ENCODE measurements around the gene ASTN2.

ASTN2 gene

GRCh38 chr9:117120061-117120460 lies 294.8 kb downstream of the ASTN2 start:
- no peak for TF ChIP-seq CTCF (conservative IDR thresholded peaks at IDR 0.05; ENCODE audit: low read depth, low read length)
- H3K4me3 ChIP-seq (ENCODE audit: low read length): no peak overlapping the region
- no peak for DNase-seq (ENCODE audit: low read depth)

GRCh38 chr9:117116084-117116483 lies 298.8 kb downstream of the ASTN2 start:
- no peak for DNase-seq (ENCODE audit: low read depth)
- H3K4me3 ChIP-seq (ENCODE audit: low read length): no peak overlapping the region
- TF ChIP-seq CTCF (conservative IDR thresholded peaks at IDR 0.05; ENCODE audit: low read depth, low read length): no peak

- DNase-seq (ENCODE audit: low read depth): no peak
- H3K4me3 ChIP-seq (ENCODE audit: low read length): no peak overlapping the region
- TF ChIP-seq CTCF (conservative IDR thresholded peaks at IDR 0.05; ENCODE audit: low read depth, low read length): no peak
These were observed 300.1 kb downstream of the ASTN2 start for GRCh38 chr9:117114768-117115167.

GRCh38 chr9:117104716-117105495 lies 310.0 kb downstream of the ASTN2 start:
- no peak for TF ChIP-seq CTCF (conservative IDR thresholded peaks at IDR 0.05; ENCODE audit: low read depth, low read length)
- DNase-seq (ENCODE audit: low read depth): no peak
- no peak overlapping the region for H3K4me3 ChIP-seq (ENCODE audit: low read length)

GRCh38 chr9:117104206-117104605 lies 310.7 kb downstream of the ASTN2 start:
- TF ChIP-seq CTCF (conservative IDR thresholded peaks at IDR 0.05; ENCODE audit: low read depth, low read length): no peak
- DNase-seq (ENCODE audit: low read depth): no peak
- H3K4me3 ChIP-seq (ENCODE audit: low read length): no peak overlapping the region

GRCh38 chr9:117103438-117104110 lies 311.3 kb downstream of the ASTN2 start:
- DNase-seq (ENCODE audit: low read depth): no peak
- no peak overlapping the region for H3K4me3 ChIP-seq (ENCODE audit: low read length)
- no peak for TF ChIP-seq CTCF (conservative IDR thresholded peaks at IDR 0.05; ENCODE audit: low read depth, low read length)

- TF ChIP-seq CTCF (conservative IDR thresholded peaks at IDR 0.05; ENCODE audit: low read depth, low read length): no peak
- no peak for DNase-seq (ENCODE audit: low read depth)
- H3K4me3 ChIP-seq (ENCODE audit: low read length): no peak overlapping the region
These were observed 313.8 kb downstream of the ASTN2 start for GRCh38 chr9:117101008-117101407.

Measured in retinal pigment epithelial cell (primary cell).